Nucleus accumbens (tissue), 56 donors: ENCODE results near the gene TPX2.

ENCODE experiments used
- DNase-seq, 56 donors: peaks; one replicate each; lab custom pipeline; 2025; lab: John Stamatoyannopoulos, UW

Gene TPX2

GRCh38 chr20:31758521-31758920 is 19.4 kb downstream of the TPX2 start:
- no peak for DNase-seq

- DNase-seq: no peak
Observed at GRCh38 chr20:31758991-31759390, 19.9 kb downstream of the TPX2 start.

GRCh38 chr20:31759836-31760518 is 20.9 kb downstream of the TPX2 start:
- DNase-seq: no peak

GRCh38 chr20:31760519-31761240 is 21.6 kb downstream of the TPX2 start:
- no peak for DNase-seq

- no peak for DNase-seq
Observed at GRCh38 chr20:31764641-31765305, 25.7 kb downstream of the TPX2 start.

GRCh38 chr20:31767805-31768204 is 28.7 kb downstream of the TPX2 start:
- no peak for DNase-seq

GRCh38 chr20:31769681-31770080 is 30.6 kb downstream of the TPX2 start:
- DNase-seq: no peak

- DNase-seq: no peak
Observed at GRCh38 chr20:31770243-31770642, 31.2 kb downstream of the TPX2 start.

- DNase-seq: no peak
Observed at GRCh38 chr20:31774408-31774807, 35.3 kb downstream of the TPX2 start.

GRCh38 chr20:31780839-31781238 is 41.7 kb downstream of the TPX2 start:
- no peak for DNase-seq

- DNase-seq: no peak
Observed at GRCh38 chr20:31781945-31782344, 42.9 kb downstream of the TPX2 start.

GRCh38 chr20:31784354-31785044 is 45.4 kb downstream of the TPX2 start:
- no peak for DNase-seq

GRCh38 chr20:31785089-31785488 is 46.0 kb downstream of the TPX2 start:
- DNase-seq: no peak

- DNase-seq: no peak
Observed at GRCh38 chr20:31788578-31788977, 49.5 kb downstream of the TPX2 start.

- DNase-seq: no peak
Observed at GRCh38 chr20:31790401-31790800, 51.3 kb downstream of the TPX2 start.

GRCh38 chr20:31797364-31797763 is 58.3 kb downstream of the TPX2 start:
- DNase-seq: no peak

GRCh38 chr20:31801508-31801907 is 62.4 kb downstream of the TPX2 start:
- no peak for DNase-seq

- no peak for DNase-seq
Observed at GRCh38 chr20:31803552-31804291, 64.6 kb downstream of the TPX2 start.

GRCh38 chr20:31806564-31807355 is 67.7 kb downstream of the TPX2 start:
- peak in 1 of 56 donors; percentile 10 for DNase-seq

GRCh38 chr20:31808481-31808880 is 69.4 kb downstream of the TPX2 start:
- DNase-seq: no peak
